H9 (cell line): ENCODE measurements around the gene RPUSD2. TPM values are rescaled to one million over a fixed set of nuclear protein-coding genes. Genes with fewer than 3 reads are reported as not detected.
A peak's percentile ranks its signal among the peaks of the same experiment; 100 is the strongest.

Source experiments
- DNase-seq: peaks from one replicate; pipeline ENCODE4 v3.0.0-alpha.2; 2017
- H2AFZ ChIP-seq: one replicate; pipeline ENCODE4 v1.6.1; 2013; ENCODE audit warnings: mild to moderate bottlenecking, low read length, control low read depth, moderate library complexity
- H2AK5ac ChIP-seq: 2 replicates; pipeline ENCODE4 v1.6.1; 2013; ENCODE audit warnings: low read length, control low read depth, mixed read lengths; ENCODE audit not compliant: insufficient read length
- H2BK120ac ChIP-seq: one replicate; pipeline ENCODE4 v1.6.1; 2013; ENCODE audit warnings: low read depth, mild to moderate bottlenecking, low read length, control low read depth, inconsistent platforms; ENCODE audit not compliant: poor library complexity, severe bottlenecking
- H2BK12ac ChIP-seq: 2 replicates; pipeline ENCODE4 v1.6.1; 2013; ENCODE audit warnings: low read length, control low read depth, mixed read lengths, low read depth; ENCODE audit not compliant: insufficient read length
- H2BK15ac ChIP-seq: 2 replicates; pipeline ENCODE4 v1.6.1; 2013; ENCODE audit warnings: low read depth, low read length, control low read depth
- H2BK20ac ChIP-seq: one replicate; pipeline ENCODE4 v1.6.1; 2013; ENCODE audit warnings: low read depth, mild to moderate bottlenecking, low read length, control low read depth, inconsistent platforms; ENCODE audit not compliant: poor library complexity, severe bottlenecking
- H2BK5ac ChIP-seq: 2 replicates; pipeline ENCODE4 v1.6.1; 2013; ENCODE audit warnings: low read length, control low read depth, mixed read lengths; ENCODE audit not compliant: insufficient read length
- H3K14ac ChIP-seq: 2 replicates; pipeline ENCODE4 v1.6.1; 2013; ENCODE audit warnings: low read length, control low read depth; ENCODE audit not compliant: insufficient read depth
- H3K18ac ChIP-seq: 2 replicates; pipeline ENCODE4 v1.6.1; 2013; ENCODE audit warnings: low read depth, mild to moderate bottlenecking, mixed read lengths, low read length, control low read depth; ENCODE audit not compliant: insufficient read length
- H3K23ac ChIP-seq: 2 replicates; pipeline ENCODE4 v1.6.1; 2013; ENCODE audit warnings: low read length, control low read depth, mixed read lengths, low read depth; ENCODE audit not compliant: insufficient read length
- H3K23me2 ChIP-seq: 2 replicates; pipeline ENCODE4 v1.6.1; 2013; ENCODE audit warnings: low read depth, mild to moderate bottlenecking, mixed read lengths, low read length, control low read depth; ENCODE audit not compliant: insufficient read length, poor library complexity, severe bottlenecking
- H3K27ac ChIP-seq: 2 replicates; pipeline ENCODE4 v1.5.1; 2013; ENCODE audit warnings: low read length, control low read depth, mixed read lengths, low read depth; ENCODE audit not compliant: insufficient read length
- H3K27me3 ChIP-seq: 2 replicates; pipeline ENCODE4 v1.6.1; 2013; ENCODE audit warnings: low read length, control low read depth, inconsistent platforms; ENCODE audit not compliant: insufficient read depth
- H3K4ac ChIP-seq: 2 replicates; pipeline ENCODE4 v1.6.1; 2013; ENCODE audit warnings: low read depth, mild to moderate bottlenecking, control low read depth, inconsistent platforms, low read length, moderate library complexity
- H3K4me1 ChIP-seq: 2 replicates; pipeline ENCODE4 v1.6.1; 2013; ENCODE audit warnings: low read length, control low read depth, inconsistent platforms; ENCODE audit not compliant: insufficient read depth
- H3K4me2 ChIP-seq: 2 replicates; pipeline ENCODE4 v1.6.1; 2013; ENCODE audit warnings: low read length, control low read depth, mixed read lengths; ENCODE audit not compliant: insufficient read length, insufficient read depth
- H3K56ac ChIP-seq: 2 replicates; pipeline ENCODE4 v1.6.1; 2013; ENCODE audit warnings: low read depth, mild to moderate bottlenecking, mixed read lengths, low read length, control low read depth; ENCODE audit not compliant: insufficient read length
- H3K79me1 ChIP-seq: 2 replicates; pipeline ENCODE4 v1.6.1; 2013; ENCODE audit warnings: low read depth, mild to moderate bottlenecking, moderate library complexity, low read length, control low read depth, inconsistent platforms; ENCODE audit not compliant: insufficient read depth, poor library complexity, severe bottlenecking
- H3K79me2 ChIP-seq: 2 replicates; pipeline ENCODE4 v1.6.1; 2013; ENCODE audit warnings: low read length, control low read depth, inconsistent platforms; ENCODE audit not compliant: insufficient read depth
- H3K9ac ChIP-seq: 2 replicates; pipeline ENCODE4 v1.6.1; 2013; ENCODE audit warnings: low read length, control low read depth, mixed read lengths; ENCODE audit not compliant: insufficient read length; ENCODE audit errors: extremely low read depth
- H3K9me3 ChIP-seq: one replicate; pipeline ENCODE4 v1.6.1; 2013; ENCODE audit warnings: low read depth, low read length, inconsistent platforms; ENCODE audit not compliant: control insufficient read depth
- H3T11ph ChIP-seq: one replicate; pipeline ENCODE4 v1.6.1; 2013; ENCODE audit warnings: mild to moderate bottlenecking, low read length, control low read depth, inconsistent platforms
- H4K20me1 ChIP-seq: one replicate; pipeline ENCODE4 v1.6.1; 2013; ENCODE audit not compliant: control insufficient read depth, insufficient read length, insufficient read depth
- H4K5ac ChIP-seq: 2 replicates; pipeline ENCODE4 v1.6.1; 2013; ENCODE audit warnings: low read depth, mild to moderate bottlenecking, mixed read lengths, low read length, control low read depth; ENCODE audit not compliant: insufficient read length
- H4K8ac ChIP-seq: replicated peaks from 2 replicates; pipeline ENCODE4 v1.6.1; 2013; ENCODE audit warnings: low read length, control low read depth, mixed read lengths, low read depth; ENCODE audit not compliant: insufficient read length
- H4K91ac ChIP-seq: 2 replicates; pipeline ENCODE4 v1.6.1; 2013; ENCODE audit warnings: low read depth, mild to moderate bottlenecking, moderate library complexity, mixed read lengths, low read length, control low read depth; ENCODE audit not compliant: insufficient read length
- H3K27ac Mint-ChIP-seq, 3 experiments: 2 replicates in 2 of 3; 3 replicates in 1 of 3; pipeline ENCODE4 v1.8.0; 2020 to 2021; ENCODE audit warnings: mixed read lengths in 3 of 3, mild to moderate bottlenecking in 1 of 3, moderate library complexity in 1 of 3
- H3K27me3 Mint-ChIP-seq: 2 replicates; pipeline ENCODE4 v1.8.0; 2021; ENCODE audit warnings: low read depth, mild to moderate bottlenecking, moderate library complexity, mixed read lengths
- H3K36me3 Mint-ChIP-seq, 3 experiments: 2 replicates in 2 of 3; 3 replicates in 1 of 3; pipeline ENCODE4 v1.8.0; 2020 to 2021; ENCODE audit warnings: low read depth in 3 of 3, mixed read lengths in 3 of 3; ENCODE audit not compliant: insufficient read depth in 1 of 3
- H3K4me1 Mint-ChIP-seq, 2 experiments: 2 replicates each; pipeline ENCODE4 v1.8.0; 2020; ENCODE audit warnings: mixed read lengths in 2 of 2
- H3K4me3 Mint-ChIP-seq, 2 experiments: 2 replicates in 1 of 2; 3 replicates in 1 of 2; pipeline ENCODE4 v1.8.0; 2020 to 2021; ENCODE audit warnings: mild to moderate bottlenecking in 2 of 2, mixed read lengths in 2 of 2, moderate library complexity in 1 of 2
- H3K9me3 Mint-ChIP-seq, 2 experiments: 2 replicates in 1 of 2; 3 replicates in 1 of 2; pipeline ENCODE4 v1.8.0; 2020; ENCODE audit warnings: mild to moderate bottlenecking in 2 of 2, mixed read lengths in 2 of 2, moderate library complexity in 1 of 2
- CTCF ChIP-seq: fragments of 200-600 bp; sonication (generic); conservative IDR thresholded peaks from 3 replicates; pipeline ENCODE4 v1.8.0; 2021; ENCODE audit warnings: antibody characterized with exemption, mild to moderate bottlenecking
- WGBS: extraction: QIAGEN DNeasy Blood & Tissue Kit; methylation state at CpG from one replicate; pipeline ENCODE4 v1.1.7; 2013; ENCODE audit warnings: missing lambda C conversion rate, low lambda C conversion rate, mixed read lengths; ENCODE audit not compliant: insufficient read length; ENCODE audit errors: extremely low coverage; 5-methylcytosine and 5-hydroxymethylcytosine counted together
- total RNA-seq: library from RNA; stranded (reverse); gene quantifications from 2 replicates; pipeline ENCODE4 v1.2.1, GENCODE V29; 2021

RPUSD2 gene
- total RNA-seq, 1 experiment from 2014 or later: 25.7 TPM

GRCh38 chr15:40565333-40566238, 3.5 kb upstream of the RPUSD2 start:
- DNase-seq: no peak
- Mint-ChIP-seq H3K36me3 (peaks cover 0 to 4% (median 0%) of the 10 kb centered on the region in 3 experiments; a peak in 2 of 7 replicates), H3K4me1 (peaks cover 26 to 30% of the 10 kb centered on the region in 2 experiments), H3K27ac (peak overlapping the region; percentile 30 to 96 (median 82); a peak in 6 of 7 replicates), H3K9me3 (no peaks in the 10 kb centered on the region; a peak in 1 of 5 replicates), H3K27me3 (peaks cover 2% of the 10 kb centered on the region; the same call in 1 of the 2 replicates), H3K4me3 (peak overlapping the region; percentile 91 to 95)
- TF ChIP-seq CTCF: no peak
- no peaks in the 10 kb centered on the region for H4K20me1 ChIP-seq
- H2BK12ac ChIP-seq: no peak overlapping the region
- H3K9me3 ChIP-seq: no peaks in the 10 kb centered on the region
- no peak overlapping the region for H2BK5ac ChIP-seq
- H3K79me2 ChIP-seq: peaks cover 6% of the 10 kb centered on the region; the same call in 1 of the 2 replicates
- H4K91ac ChIP-seq: no peak overlapping the region
- H3K18ac ChIP-seq: no peak overlapping the region
- H4K8ac ChIP-seq: no peak overlapping the region
- no peak overlapping the region for H3K9ac ChIP-seq
- H3K14ac ChIP-seq: no peak overlapping the region
- H2AK5ac ChIP-seq: no peak overlapping the region
- H3K23me2 ChIP-seq: peaks cover 3% of the 10 kb centered on the region
- no peak overlapping the region for H3K27ac ChIP-seq
- no peak overlapping the region for H3K23ac ChIP-seq
- no peak overlapping the region for H3T11ph ChIP-seq
- no peak overlapping the region for H3K4me2 ChIP-seq
- WGBS: no CpG with 5 or more reads among the region's 20 CpGs
- H2BK20ac ChIP-seq: no peak overlapping the region
- no peaks in the 10 kb centered on the region for H3K4me1 ChIP-seq
- H2BK120ac ChIP-seq: no peak overlapping the region
- H2BK15ac ChIP-seq: no peak overlapping the region
- no peak overlapping the region for H4K5ac ChIP-seq
- no peak overlapping the region for H3K4ac ChIP-seq
- H2AFZ ChIP-seq: peak overlapping the region; percentile 52
- H3K27me3 ChIP-seq: no peaks in the 10 kb centered on the region
- no peak overlapping the region for H3K56ac ChIP-seq
- no peaks in the 10 kb centered on the region for H3K79me1 ChIP-seq
